Limb (tissue), 2 donors: ENCODE measurements around the gene FOXO3B.
"Not testable (repeated sequence)": the region's sequence is repeated elsewhere in the genome, so short reads cannot be mapped to it uniquely, and the experiment has no call there.

Experiments
- DNase-seq, 2 donors: peaks; one replicate each; pipeline ENCODE4 v3.0.0-alpha.2; 2016; ENCODE audit errors: extremely low spot score in 2 of 2

Gene FOXO3B

GRCh38 chr17:18681767-18682571 lies at the start of gene FOXO3B:
TSS of gene FOXO3B (minus strand) at chr17:18682314. CDS start at chr17:18681651, 663 bp downstream.
- peak; percentile 84 to 91 for DNase-seq

- not testable (repeated sequence) for DNase-seq
Measured at GRCh38 chr17:18723509-18723908, 41.4 kb upstream of the FOXO3B start.

GRCh38 chr17:18722612-18723011 lies 40.5 kb upstream of the FOXO3B start:
- DNase-seq = not testable (repeated sequence)

- DNase-seq = not testable (repeated sequence)
Measured at GRCh38 chr17:18721775-18722547, 39.8 kb upstream of the FOXO3B start.

- DNase-seq = not testable (repeated sequence)
Measured at GRCh38 chr17:18719428-18720110, 37.5 kb upstream of the FOXO3B start.

GRCh38 chr17:18718643-18719427 lies 36.7 kb upstream of the FOXO3B start:
- DNase-seq = peak in 1 of 2 donors; percentile 37

- DNase-seq = peak; percentile 55 to 77
Measured at GRCh38 chr17:18712354-18712999, 30.4 kb upstream of the FOXO3B start.

- not testable (repeated sequence) for DNase-seq
Measured at GRCh38 chr17:18708215-18708614, 26.1 kb upstream of the FOXO3B start.

GRCh38 chr17:18705955-18706354 lies 23.8 kb upstream of the FOXO3B start:
- not testable (repeated sequence) for DNase-seq

GRCh38 chr17:18698473-18699103 lies 16.5 kb upstream of the FOXO3B start:
- not testable (repeated sequence) for DNase-seq

- not testable (repeated sequence) for DNase-seq
Measured at GRCh38 chr17:18695143-18695542, 13.0 kb upstream of the FOXO3B start.

GRCh38 chr17:18682668-18683067 lies 554 bp upstream of the FOXO3B start:
- DNase-seq = not testable (repeated sequence)

- not testable (repeated sequence) for DNase-seq
Measured at GRCh38 chr17:18677381-18677780, 4.7 kb downstream of the FOXO3B start.

GRCh38 chr17:18676928-18677327 lies 5.2 kb downstream of the FOXO3B start:
- not testable (repeated sequence) for DNase-seq

- not testable (repeated sequence) for DNase-seq
Measured at GRCh38 chr17:18672395-18673227, 9.5 kb downstream of the FOXO3B start.

- DNase-seq = not testable (repeated sequence)
Measured at GRCh38 chr17:18668625-18669024, 13.5 kb downstream of the FOXO3B start.

GRCh38 chr17:18667535-18667934 lies 14.6 kb downstream of the FOXO3B start:
- DNase-seq = not testable (repeated sequence)

GRCh38 chr17:18666326-18666725 lies 15.8 kb downstream of the FOXO3B start:
- DNase-seq = not testable (repeated sequence)
